Stimulated activated CD8-positive, alpha-beta memory T cell treated with anti-CD3 and anti-CD28 coated beads, Interleukin-7, amount 100 ng/mL, for 24 hours (primary cell): ENCODE measurements around the gene HAGH.

Experiments
- DNase-seq: peaks from one replicate; pipeline ENCODE4 v3.0.0-alpha.2; 2020; ENCODE audit warnings: low read depth

The HAGH gene

GRCh38 chr16:1831186-1832075 lies 4.8 kb upstream of the HAGH start:
- no peak for DNase-seq

GRCh38 chr16:1830213-1830612 lies 3.6 kb upstream of the HAGH start:
- no peak for DNase-seq

- no peak for DNase-seq
Measured at GRCh38 chr16:1828645-1829410, 2.2 kb upstream of the HAGH start.

GRCh38 chr16:1825864-1826690 lies 548 bp downstream of the HAGH start:
- peak; percentile 28 for DNase-seq

- DNase-seq, result no peak
Measured at GRCh38 chr16:1825381-1825863, 1.2 kb downstream of the HAGH start.

GRCh38 chr16:1823821-1824220 lies 2.8 kb downstream of the HAGH start:
- no peak for DNase-seq

GRCh38 chr16:1822801-1823200 lies 3.8 kb downstream of the HAGH start:
- no peak for DNase-seq

- DNase-seq, result no peak
Measured at GRCh38 chr16:1821861-1822611, 4.6 kb downstream of the HAGH start.

GRCh38 chr16:1820946-1821290 lies 5.7 kb downstream of the HAGH start:
- DNase-seq, result no peak

GRCh38 chr16:1820096-1820945 lies 6.3 kb downstream of the HAGH start:
- no peak for DNase-seq

- DNase-seq, result no peak
Measured at GRCh38 chr16:1819611-1820010, 7.0 kb downstream of the HAGH start.

GRCh38 chr16:1818873-1819525 lies 7.6 kb downstream of the HAGH start:
- no peak for DNase-seq

- no peak for DNase-seq
Measured at GRCh38 chr16:1818204-1818872, 8.3 kb downstream of the HAGH start.

GRCh38 chr16:1817716-1818115 lies 8.9 kb downstream of the HAGH start:
- DNase-seq, result no peak

GRCh38 chr16:1817276-1817589 lies 9.4 kb downstream of the HAGH start:
- DNase-seq, result no peak

- DNase-seq, result no peak
Measured at GRCh38 chr16:1816396-1817275, 10.0 kb downstream of the HAGH start.

- DNase-seq, result no peak
Measured at GRCh38 chr16:1815461-1815860, 11.2 kb downstream of the HAGH start.

- DNase-seq, result no peak
Measured at GRCh38 chr16:1812732-1813163, 13.9 kb downstream of the HAGH start.

- DNase-seq, result no peak
Measured at GRCh38 chr16:1810536-1810935, 16.1 kb downstream of the HAGH start.
